Measurements from ENCODE around the gene CLMN.

CLMN gene

GRCh38 chr14:95134304-95134933, 185.3 kb downstream of the CLMN start:
- no peak for DNase-seq (ENCODE audit: low spot score)

DNA sequence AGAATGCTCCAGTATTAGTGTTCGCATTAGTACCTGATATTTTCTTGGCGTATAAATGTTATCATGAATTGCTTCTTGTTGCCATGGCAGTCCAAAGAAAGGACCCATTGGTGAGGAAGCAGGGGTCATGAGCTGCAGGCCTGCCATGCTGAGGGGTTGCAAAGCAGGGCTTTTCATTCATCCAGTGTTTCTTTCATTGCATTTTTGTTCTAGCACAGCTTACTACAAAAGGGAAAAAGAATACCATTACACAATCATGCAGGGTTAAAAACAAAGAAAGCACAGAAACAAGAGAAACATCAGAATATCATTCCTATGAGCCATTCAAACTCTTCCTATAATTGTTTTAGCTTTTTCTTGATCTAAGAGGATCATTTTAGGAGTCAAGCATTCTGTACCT, 186.4 kb downstream of the CLMN start:
- no peak for DNase-seq (ENCODE audit: low spot score)

DNA sequence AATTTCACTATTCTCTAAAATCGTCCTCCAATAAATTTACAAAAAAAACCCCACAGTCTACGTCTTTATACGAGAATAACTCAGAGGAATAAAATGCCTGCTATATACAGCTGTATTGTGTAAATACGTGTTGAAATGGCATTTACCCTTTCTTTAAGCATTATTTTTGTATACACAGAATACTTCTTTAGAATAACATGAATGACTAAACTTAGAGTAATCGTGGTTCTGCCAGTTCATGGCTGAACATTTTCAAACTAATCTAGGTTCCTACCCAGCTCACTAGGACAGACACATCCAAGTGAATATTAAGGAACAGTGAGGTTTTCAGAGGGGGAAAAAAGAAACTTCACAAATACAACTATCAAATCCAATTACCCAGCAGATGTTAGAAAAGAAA, 186.9 kb downstream of the CLMN start:
- no peak for DNase-seq (ENCODE audit: low spot score)
